ENCODE measurements around the gene SEMA3D.
A peak's percentile ranks its signal among the peaks of the same experiment; 100 is the strongest.

The SEMA3D gene

GRCh38 chr7:85184599-85185423, 2.0 kb downstream of the SEMA3D start:
- DNase-seq = peak in 7 of 56 donors; percentile 1 to 43 (median 20)

DNA sequence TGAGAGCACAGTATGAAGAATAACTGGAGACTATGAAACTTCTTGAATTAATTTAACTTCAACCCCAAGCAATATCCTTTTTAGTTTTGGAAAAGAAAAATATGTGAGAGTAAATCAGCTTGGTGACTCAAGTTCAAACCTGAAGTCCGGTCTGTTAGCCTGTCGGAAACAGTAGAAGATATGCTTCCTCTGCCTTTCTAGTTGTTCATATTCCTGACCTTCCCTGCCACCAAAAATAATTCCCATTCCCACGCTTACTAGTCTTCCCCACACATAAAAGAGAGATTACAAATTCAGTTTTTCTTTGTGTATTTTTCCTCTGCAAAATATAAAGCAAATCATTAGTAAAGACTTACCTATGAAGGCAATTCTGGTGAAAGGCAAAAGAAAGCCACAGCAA, 3.6 kb downstream of the SEMA3D start:
- no peak for DNase-seq

DNA sequence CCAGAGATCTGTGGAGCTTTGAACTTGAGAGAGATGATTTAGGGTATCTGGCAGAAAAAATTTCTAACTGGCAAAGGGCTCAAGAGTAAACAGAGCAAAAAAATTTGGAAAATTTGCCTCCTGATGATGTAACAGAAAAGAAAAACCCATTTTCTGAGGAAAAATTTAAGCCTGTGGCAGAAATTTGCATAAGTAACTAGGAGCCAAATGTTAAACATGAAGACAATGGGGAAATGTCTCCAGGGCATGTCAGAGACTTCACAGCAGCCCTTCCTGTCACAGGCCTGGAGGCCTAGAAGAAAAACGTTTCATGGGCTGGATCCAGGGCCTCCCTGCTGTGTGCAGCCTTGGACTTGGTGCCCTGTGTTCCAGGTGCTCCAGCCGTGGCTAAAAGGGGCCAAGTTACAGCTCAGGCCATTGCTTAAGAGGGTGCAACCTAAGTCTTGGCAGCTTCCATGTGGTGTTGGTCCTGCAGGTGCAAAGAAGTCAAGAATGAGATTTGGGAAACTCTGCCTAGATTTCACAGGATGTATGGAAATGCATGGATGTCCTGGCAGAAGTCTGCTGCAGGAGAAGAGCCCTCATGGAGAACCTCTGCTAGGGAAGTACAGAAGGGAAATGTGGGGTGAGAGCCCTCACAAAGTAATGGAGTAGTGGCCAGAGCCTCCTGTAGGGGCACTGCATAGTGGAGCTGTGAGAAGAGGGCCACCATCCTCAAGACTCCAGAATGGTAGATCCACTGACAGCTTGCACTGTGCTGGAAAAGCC, 8.1 kb downstream of the SEMA3D start:
- no peak for DNase-seq

DNA sequence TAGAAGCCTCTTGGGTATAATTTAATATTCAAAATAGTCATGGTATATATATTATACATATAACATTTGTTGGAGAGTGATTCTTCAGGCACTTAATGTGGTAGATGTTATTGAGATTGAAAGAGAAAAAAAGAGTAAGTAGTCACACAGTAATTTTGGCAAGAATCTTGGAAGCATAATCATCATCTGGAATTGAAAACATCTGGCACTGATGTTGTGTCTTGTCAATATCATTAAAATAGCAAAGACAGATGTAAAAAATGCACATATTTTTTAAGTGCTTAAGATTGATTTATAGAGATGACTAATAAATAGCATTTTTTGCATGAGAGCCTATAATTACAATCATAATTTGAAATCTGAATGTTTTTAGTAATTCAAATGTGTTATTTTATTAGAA, 9.5 kb downstream of the SEMA3D start:
- DNase-seq = no peak

DNA sequence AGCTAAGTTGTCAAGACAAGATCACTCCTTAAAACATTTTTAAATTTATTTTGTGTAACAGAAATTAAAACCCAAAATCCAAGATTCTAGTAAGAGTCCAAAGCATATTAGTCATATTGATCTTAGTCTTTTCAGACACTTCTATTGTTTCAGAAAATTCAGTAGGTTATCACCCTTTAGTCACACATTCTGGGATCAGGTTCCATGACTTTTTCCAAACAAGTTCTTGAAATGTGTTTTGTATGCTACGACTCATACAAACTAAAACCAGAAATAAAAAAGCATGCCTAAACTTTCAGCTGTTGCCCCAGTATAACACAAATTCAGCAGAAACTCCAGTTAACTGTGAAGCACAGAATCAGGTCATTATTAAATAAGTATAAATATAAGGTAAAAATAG, 10.7 kb downstream of the SEMA3D start:
- no peak for DNase-seq

GRCh38 chr7:85175217-85175616, 11.6 kb downstream of the SEMA3D start:
- DNase-seq = no peak

DNA sequence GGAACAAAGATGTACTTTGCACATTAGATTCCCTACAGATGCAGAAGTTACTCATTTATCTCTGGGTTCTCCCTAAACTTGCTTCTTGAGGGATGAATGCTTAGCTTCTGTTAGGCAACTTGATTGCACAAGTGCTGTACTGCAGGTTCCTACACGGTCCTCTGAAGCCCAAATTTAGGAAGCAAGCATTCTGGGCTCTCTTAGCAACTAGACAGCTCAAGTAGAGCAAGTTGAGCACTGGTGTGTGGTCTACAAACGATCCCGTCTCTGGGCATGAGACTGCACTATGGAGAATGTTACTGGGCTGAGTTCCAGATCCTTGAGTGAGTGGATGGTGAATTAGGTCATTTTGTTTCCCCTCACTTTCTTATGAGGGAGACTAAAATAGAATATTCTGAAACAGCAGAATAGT, 14.3 kb downstream of the SEMA3D start:
- DNase-seq = peak in 8 of 56 donors; percentile 2 to 30 (median 10)

GRCh38 chr7:85167636-85168035, 19.2 kb downstream of the SEMA3D start:
- no peak for DNase-seq

- no peak for DNase-seq
Observed at GRCh38 chr7:85165263-85165662, 21.6 kb downstream of the SEMA3D start.

DNA sequence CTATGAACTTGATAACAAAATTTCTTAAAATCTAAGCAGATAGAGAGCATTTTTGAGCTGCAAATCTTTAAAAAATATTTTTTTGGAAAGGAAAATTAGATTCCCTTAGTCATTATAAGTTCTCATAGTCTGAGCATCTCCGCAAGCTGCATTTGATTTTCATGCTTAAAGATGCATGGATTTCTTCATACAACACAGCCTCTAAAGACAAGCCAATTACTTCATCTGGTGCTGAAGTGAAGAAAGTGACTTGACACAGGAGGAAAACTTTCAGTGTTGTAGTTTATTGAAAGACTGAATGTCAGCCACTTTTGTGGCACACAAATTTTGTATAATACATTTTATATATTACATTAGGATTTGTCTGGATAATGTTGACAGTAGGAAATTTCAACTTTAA, 22.5 kb downstream of the SEMA3D start:
- DNase-seq = no peak

GRCh38 chr7:85162721-85163120, 24.1 kb downstream of the SEMA3D start:
- no peak for DNase-seq

GRCh38 chr7:85160223-85160622, 26.6 kb downstream of the SEMA3D start:
- DNase-seq = no peak

DNA sequence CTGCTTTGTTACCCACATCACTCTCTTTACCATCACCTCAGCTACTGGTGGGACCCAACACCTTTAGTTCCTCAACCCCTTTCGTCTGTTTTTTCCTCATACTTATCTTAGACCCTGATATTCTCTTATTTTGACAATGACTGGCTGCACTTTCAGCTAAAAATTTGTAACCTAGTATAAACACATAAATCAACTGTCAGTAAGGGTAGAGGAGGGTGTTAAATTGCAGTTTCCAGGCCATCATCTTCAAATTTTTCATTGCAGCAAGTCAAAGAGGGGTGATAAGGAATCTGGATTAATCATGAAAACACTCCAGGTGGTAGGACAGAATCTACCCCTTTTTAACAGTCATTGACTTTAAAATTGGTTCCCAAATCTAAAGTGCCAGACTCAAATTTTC, 27.9 kb downstream of the SEMA3D start:
- no peak for DNase-seq

DNA sequence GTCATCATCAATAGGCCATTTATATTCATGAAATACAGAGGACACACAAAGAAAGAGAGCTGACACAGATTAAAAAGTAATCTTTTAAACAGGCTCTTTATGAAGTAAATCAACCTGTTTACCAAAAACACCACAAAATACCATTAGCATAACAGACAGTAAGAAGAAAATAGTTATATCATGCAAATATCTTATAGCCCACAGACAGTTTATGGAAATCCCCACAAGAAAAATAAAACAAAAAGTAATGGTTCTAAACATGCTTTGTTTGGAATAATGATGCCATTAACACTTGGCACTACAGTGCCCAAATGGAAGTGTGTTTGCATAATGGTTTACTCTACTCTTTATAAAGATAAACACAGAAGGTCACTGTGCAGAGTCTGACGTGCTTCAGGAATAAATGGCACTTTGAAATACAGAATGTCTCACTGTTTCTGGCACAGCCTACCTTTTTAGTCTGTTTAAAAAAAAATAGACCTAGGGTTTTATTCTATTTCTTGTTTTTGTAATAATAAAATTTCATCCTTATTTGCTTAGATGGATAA, 30.1 kb downstream of the SEMA3D start:
- no peak for DNase-seq

DNA sequence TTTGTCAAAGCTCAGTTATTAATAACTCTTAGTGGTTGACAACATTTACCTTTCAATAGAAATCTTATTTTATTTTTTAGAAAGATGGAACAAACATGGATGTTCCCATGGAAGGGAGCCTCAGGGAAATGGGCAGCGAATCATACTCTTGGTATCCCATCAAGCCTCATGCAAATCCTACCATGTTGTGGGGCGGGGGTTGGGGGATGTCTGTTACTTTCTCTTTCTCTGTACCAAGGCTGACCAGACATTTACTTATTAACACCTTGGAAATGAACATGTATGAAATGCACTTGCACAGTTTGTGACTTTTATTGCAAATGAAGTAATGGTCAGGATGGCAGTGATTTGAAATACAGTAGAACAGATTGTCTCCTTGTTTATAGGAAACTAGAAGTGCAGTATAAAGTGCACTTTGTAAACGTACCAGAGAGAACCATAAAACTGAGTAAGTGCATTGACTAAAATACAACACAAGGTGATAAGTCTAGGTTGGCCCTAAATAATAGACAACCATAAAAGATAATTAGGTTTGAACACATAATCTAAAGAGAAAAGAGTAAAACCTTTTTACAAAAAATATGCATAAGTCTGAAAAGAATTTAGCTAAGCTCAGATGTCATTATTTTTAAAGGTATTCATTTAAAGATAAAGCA, 32.4 kb downstream of the SEMA3D start:
- no peak for DNase-seq

- no peak for DNase-seq
Observed at GRCh38 chr7:85153715-85154114, 33.1 kb downstream of the SEMA3D start.

DNA sequence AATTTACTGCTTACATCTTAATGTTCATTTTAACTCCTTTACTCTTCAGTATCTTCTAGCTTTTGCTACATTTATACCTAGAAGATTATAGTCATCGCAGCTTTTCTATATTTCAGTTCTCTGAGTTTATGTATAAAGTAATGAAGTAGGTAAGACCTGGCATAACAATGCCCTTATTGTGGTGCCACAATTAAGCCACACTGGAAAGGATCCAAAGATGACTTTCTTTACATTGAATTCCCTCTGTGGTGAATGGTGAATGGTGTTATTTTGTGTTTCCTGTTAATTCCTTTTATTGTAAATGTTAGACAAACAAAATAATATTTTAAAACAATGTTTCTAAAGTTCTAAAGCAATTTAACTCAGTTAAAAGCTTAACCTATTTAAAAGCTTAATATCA, 36.2 kb downstream of the SEMA3D start:
- DNase-seq = no peak

GRCh38 chr7:85144771-85145170, 42.1 kb downstream of the SEMA3D start:
- DNase-seq = no peak

- no peak for DNase-seq
Observed at GRCh38 chr7:85135977-85136376, 50.9 kb downstream of the SEMA3D start.

- no peak for DNase-seq
Observed at GRCh38 chr7:85133560-85133959, 53.3 kb downstream of the SEMA3D start.

DNA sequence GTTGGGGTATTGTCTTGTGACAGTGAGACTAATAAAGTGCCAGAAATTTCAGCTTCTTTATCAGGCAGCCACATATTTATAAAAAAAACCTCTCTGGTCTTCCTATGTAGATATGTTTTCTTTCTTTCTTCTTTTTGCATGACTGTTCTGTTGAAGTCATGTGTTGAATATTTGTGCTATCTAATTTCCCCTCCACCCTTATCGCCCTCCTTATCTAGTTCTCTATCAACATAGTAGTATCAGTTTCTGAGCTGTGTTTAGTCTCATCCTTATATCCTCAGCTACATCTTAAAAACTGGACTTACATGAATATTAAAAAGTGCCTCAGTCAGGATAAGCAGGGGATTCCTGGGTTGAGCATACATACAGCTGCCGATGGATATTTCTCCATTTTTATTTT, 53.9 kb downstream of the SEMA3D start:
- DNase-seq = no peak

DNA sequence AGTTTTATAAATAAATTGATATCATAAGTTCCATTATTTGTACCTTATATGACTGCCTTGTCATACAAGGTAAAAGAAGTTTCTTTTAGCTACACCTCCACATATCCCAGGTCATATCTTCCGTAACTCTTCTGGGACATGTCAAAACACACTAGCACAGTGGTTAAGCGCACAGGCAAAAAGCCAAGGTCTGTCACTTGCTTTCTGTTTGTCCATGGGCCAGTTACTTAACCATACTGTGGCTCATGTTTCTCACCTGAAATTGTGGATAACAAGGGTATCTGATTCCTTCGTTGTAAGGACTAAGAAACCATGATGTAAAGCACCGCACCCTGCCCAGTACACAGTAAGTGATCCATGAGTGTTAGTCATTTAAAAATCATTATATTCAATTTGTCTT, 56.2 kb downstream of the SEMA3D start:
- DNase-seq = no peak

All from amygdala (tissue), 56 donors.